Caco-2 (cell line): ENCODE data around the gene TENM4. TPM values are rescaled to one million over a fixed set of nuclear protein-coding genes. Genes with fewer than 3 reads are reported as not detected.

Source experiments
- BruUV-seq: library from RNA; stranded (reverse); fragments of 400-500 nt; replicated peaks from 2 replicates; lab custom pipeline; 2021; lab: Mats Ljungman, UMichigan
- CTCF ChIA-PET: fragments of 300-600 bp; sonication (Branson Sonifier 250); formaldehyde crosslinking; loops from one replicate; lab custom pipeline; 2022; ENCODE audit warnings: antibody characterized with exemption; lab: Charles Lee
- POLR2A ChIA-PET: fragments of 300-600 bp; sonication (Branson Sonifier 250); formaldehyde crosslinking; loops from one replicate; lab custom pipeline; 2022; ENCODE audit warnings: antibody characterized with exemption; lab: Charles Lee
- DNase-seq, 2 experiments: peaks; one replicate each; pipeline versions ENCODE4 v3.0.0 to v3.0.0-alpha.2; 2020 to 2022
- H3K27me3 ChIP-seq: replicated peaks from 2 replicates; pipeline ENCODE4 v1.6.0; 2011; ENCODE audit warnings: low read length; ENCODE audit not compliant: control insufficient read depth, insufficient read depth
- H3K36me3 ChIP-seq: 2 replicates; pipeline ENCODE4 v1.5.1; 2011; ENCODE audit warnings: low read length; ENCODE audit not compliant: control insufficient read depth, insufficient read depth
- H3K4me1 ChIP-seq: fragments of 250-450 bp; sonication (Bioruptor Pico); 2 replicates; pipeline ENCODE4 v1.5.1; 2020; ENCODE audit warnings: mild to moderate bottlenecking
- H3K4me3 ChIP-seq: 2 replicates; pipeline ENCODE4 v1.5.1; 2011; ENCODE audit warnings: low read depth, mild to moderate bottlenecking, control low read depth, low read length
- H3K9me3 ChIP-seq: fragments of 250-450 bp; sonication (Bioruptor Pico); 2 replicates; pipeline ENCODE4 v1.5.1; 2020; ENCODE audit warnings: mild to moderate bottlenecking, moderate library complexity
- H3K27ac Mint-ChIP-seq: one replicate; pipeline ENCODE4 v1.8.0; 2022; ENCODE audit warnings: mixed read lengths; ENCODE audit not compliant: unreplicated experiment
- H3K27me3 Mint-ChIP-seq: one replicate; pipeline ENCODE4 v1.8.0; 2022; ENCODE audit warnings: mixed read lengths; ENCODE audit not compliant: insufficient read depth, unreplicated experiment
- H3K36me3 Mint-ChIP-seq: one replicate; pipeline ENCODE4 v1.8.0; 2022; ENCODE audit warnings: mild to moderate bottlenecking, mixed read lengths; ENCODE audit not compliant: insufficient read depth, unreplicated experiment
- H3K4me1 Mint-ChIP-seq: one replicate; pipeline ENCODE4 v1.8.0; 2022; ENCODE audit warnings: low read depth, mixed read lengths; ENCODE audit not compliant: unreplicated experiment
- H3K4me3 Mint-ChIP-seq: one replicate; pipeline ENCODE4 v1.8.0; 2022; ENCODE audit warnings: mild to moderate bottlenecking, moderate library complexity, mixed read lengths; ENCODE audit not compliant: unreplicated experiment
- H3K9me3 Mint-ChIP-seq: one replicate; pipeline ENCODE4 v1.8.0; 2022; ENCODE audit warnings: mixed read lengths; ENCODE audit not compliant: unreplicated experiment
- intact Hi-C: fragments of 100-400 bp; cut with micrococcal nuclease; formaldehyde crosslinking; loops from one replicate; pipeline ENCODE4 v1.10.0; 2022; ENCODE audit not compliant: unreplicated experiment
- total RNA-seq: library from RNA; stranded (reverse); gene quantifications from 2 replicates; pipeline ENCODE4 v1.2.3, GENCODE V29; 2022
- TF ChIP-seq, protein P1 (sequence below), 2 experiments: fragments of 200-600 bp in 1 of 2; IDR thresholded peaks; 1 replicate in 1 of 2; 2 replicates in 1 of 2; pipeline versions ENCODE4 v1.5.1 to v1.8.0; 2011 to 2022; ENCODE audit warnings: antibody characterized with exemption in 1 of 2, control low read depth in 1 of 2, inconsistent platforms in 1 of 2, low read depth in 1 of 2, low read length in 1 of 2, mild to moderate bottlenecking in 1 of 2, moderate library complexity in 1 of 2; ENCODE audit not compliant: insufficient read depth in 1 of 2, severe bottlenecking in 1 of 2, unreplicated experiment in 1 of 2

The TENM4 gene
- total RNA-seq, 1 experiment from 2014 or later, result 1.1 TPM

DNA sequence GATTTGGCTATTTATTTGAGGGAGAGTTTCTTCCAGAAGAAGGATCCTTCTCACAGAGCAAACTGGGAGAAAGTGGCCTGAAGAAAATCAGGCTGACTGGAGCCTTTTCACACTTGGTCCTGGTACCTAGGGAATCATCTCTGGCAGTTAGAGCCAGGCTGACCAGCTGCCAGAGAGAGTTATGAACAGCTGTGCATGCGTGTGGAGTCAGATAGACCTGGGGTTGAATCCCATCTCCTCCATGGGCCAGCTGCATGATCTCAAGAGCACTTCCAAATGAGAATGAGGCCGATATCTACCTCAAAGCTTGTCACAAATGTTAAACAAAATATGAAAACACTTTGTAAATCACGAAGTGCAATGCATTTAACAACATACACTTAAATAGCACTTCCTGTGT lies 390.0 kb downstream of the TENM4 start:
- Histone ChIP-seq H3K27me3 (no peaks in the 10 kb centered on the region), H3K4me3 (no peak overlapping the region), H3K9me3 (no peaks in the 10 kb centered on the region), H3K36me3 (no peaks in the 10 kb centered on the region), H3K4me1 (no peaks in the 10 kb centered on the region)
- no peak overlapping the region for H3K4me3 Mint-ChIP-seq
- H3K27ac Mint-ChIP-seq, result no peak overlapping the region
- ChIA-PET CTCF (interaction anchor here (2.0 to 4.8 kb wide), 2 partner anchors 49 to 406 kb away, joined by 5 to 45 read pairs; no protein-coding TSS in a partner anchor), POLR2A (no interaction called here)
- H3K9me3 Mint-ChIP-seq, result no peaks in the 10 kb centered on the region
- peaks cover 6% of the 10 kb centered on the region for H3K27me3 Mint-ChIP-seq
- no peak for DNase-seq
- peaks cover 3% of the 10 kb centered on the region for H3K4me1 Mint-ChIP-seq
- no TSS peak for BruUV-seq
- TF ChIP-seq, protein P1, sequence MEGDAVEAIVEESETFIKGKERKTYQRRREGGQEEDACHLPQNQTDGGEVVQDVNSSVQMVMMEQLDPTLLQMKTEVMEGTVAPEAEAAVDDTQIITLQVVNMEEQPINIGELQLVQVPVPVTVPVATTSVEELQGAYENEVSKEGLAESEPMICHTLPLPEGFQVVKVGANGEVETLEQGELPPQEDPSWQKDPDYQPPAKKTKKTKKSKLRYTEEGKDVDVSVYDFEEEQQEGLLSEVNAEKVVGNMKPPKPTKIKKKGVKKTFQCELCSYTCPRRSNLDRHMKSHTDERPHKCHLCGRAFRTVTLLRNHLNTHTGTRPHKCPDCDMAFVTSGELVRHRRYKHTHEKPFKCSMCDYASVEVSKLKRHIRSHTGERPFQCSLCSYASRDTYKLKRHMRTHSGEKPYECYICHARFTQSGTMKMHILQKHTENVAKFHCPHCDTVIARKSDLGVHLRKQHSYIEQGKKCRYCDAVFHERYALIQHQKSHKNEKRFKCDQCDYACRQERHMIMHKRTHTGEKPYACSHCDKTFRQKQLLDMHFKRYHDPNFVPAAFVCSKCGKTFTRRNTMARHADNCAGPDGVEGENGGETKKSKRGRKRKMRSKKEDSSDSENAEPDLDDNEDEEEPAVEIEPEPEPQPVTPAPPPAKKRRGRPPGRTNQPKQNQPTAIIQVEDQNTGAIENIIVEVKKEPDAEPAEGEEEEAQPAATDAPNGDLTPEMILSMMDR (IDR thresholded peaks at IDR 0.05; ENCODE audit: insufficient read depth in 1 of 2, low read depth in 1 of 2, low read length in 1 of 2, severe bottlenecking in 1 of 2, unreplicated experiment in 1 of 2), result no peak
- H3K36me3 Mint-ChIP-seq, result no peaks in the 10 kb centered on the region
- intact Hi-C loops, result no loop called here

DNA sequence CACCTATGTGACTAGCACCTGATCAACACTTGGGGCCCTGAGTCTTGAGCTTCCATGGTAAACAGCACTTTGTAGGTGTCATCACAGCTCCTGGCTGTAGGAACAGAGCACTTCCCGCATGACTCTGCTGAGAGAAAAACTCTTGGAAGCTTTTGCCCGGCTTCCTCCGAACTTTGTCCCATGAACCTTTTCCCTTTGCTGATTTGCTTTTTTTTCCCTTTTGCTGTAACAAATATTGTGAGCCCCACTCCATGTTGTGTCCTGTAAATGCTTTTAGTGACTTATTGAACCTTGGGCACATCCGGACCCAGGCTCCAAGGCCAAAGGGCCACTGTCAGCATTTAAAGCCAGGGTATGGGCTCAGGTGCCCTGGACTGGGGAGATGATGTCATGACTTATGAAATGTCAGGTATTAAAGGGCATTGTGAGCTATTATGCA lies 391.1 kb downstream of the TENM4 start:
- Histone ChIP-seq H3K4me1 (no peaks in the 10 kb centered on the region), H3K27me3 (no peaks in the 10 kb centered on the region), H3K4me3 (no peak overlapping the region), H3K36me3 (no peaks in the 10 kb centered on the region), H3K9me3 (no peaks in the 10 kb centered on the region)
- BruUV-seq, result no TSS peak
- Mint-ChIP-seq H3K4me3 (no peak overlapping the region), H3K27ac (no peak overlapping the region), H3K27me3 (peaks cover 6% of the 10 kb centered on the region), H3K9me3 (no peaks in the 10 kb centered on the region), H3K36me3 (no peaks in the 10 kb centered on the region), H3K4me1 (peaks cover 11% of the 10 kb centered on the region)
- intact Hi-C loops, result no loop called here
- POLR2A ChIA-PET, result no interaction called here
- TF ChIP-seq, protein P1 (IDR thresholded peaks at IDR 0.05; ENCODE audit: insufficient read depth in 1 of 2, low read depth in 1 of 2, low read length in 1 of 2, severe bottlenecking in 1 of 2, unreplicated experiment in 1 of 2), result no peak
- DNase-seq, result no peak
- CTCF ChIA-PET, result interaction anchor here (1.0 to 4.8 kb wide), 3 partner anchors 48 to 405 kb away, joined by 5 to 45 read pairs (median 6); no protein-coding TSS in a partner anchor

DNA sequence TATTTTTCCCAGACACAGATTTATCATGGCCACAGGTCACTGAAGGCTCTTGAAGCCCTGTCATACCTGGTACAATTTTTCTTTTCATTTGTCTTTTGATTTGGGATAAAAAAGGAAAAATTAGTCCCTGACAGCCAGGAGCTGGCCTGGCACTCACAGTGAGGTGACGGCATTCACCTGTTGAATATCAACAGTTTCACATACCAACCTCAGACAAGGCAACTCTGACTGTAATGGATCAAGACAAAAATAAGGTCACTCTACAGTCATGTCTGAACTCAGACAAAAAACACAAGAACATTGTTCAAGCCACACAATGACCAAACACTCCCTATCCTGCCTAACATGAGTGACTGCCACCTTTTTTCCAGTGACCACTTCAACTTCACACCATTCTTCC lies 392.9 kb downstream of the TENM4 start:
- H3K27me3 ChIP-seq, result no peaks in the 10 kb centered on the region
- Mint-ChIP-seq H3K27me3 (peaks cover 5% of the 10 kb centered on the region), H3K27ac (no peak overlapping the region), H3K4me1 (peaks cover 11% of the 10 kb centered on the region), H3K9me3 (no peaks in the 10 kb centered on the region), H3K36me3 (no peaks in the 10 kb centered on the region), H3K4me3 (no peak overlapping the region)
- no peaks in the 10 kb centered on the region for H3K9me3 ChIP-seq
- no TSS peak for BruUV-seq
- CTCF ChIA-PET, result no interaction called here
- intact Hi-C loops, result no loop called here
- H3K4me3 ChIP-seq, result no peak overlapping the region
- TF ChIP-seq, protein P1 (IDR thresholded peaks at IDR 0.05; ENCODE audit: insufficient read depth in 1 of 2, low read depth in 1 of 2, low read length in 1 of 2, severe bottlenecking in 1 of 2, unreplicated experiment in 1 of 2), result no peak
- DNase-seq, result no peak
- H3K4me1 ChIP-seq, result no peaks in the 10 kb centered on the region
- no peaks in the 10 kb centered on the region for H3K36me3 ChIP-seq
- POLR2A ChIA-PET, result no interaction called here
